ENCODE measurements around the gene LRRK2. TPM values are rescaled to one million over a fixed set of nuclear protein-coding genes. Genes with fewer than 3 reads are reported as not detected.
"Not testable (repeated sequence)": the region's sequence is repeated elsewhere in the genome, so short reads cannot be mapped to it uniquely, and the experiment has no call there.

The LRRK2 gene
- total RNA-seq, 1 donor from 2014 or later: 0.35 TPM

GRCh38 chr12:40211186-40211585 lies 13.6 kb upstream of the LRRK2 start:
- not testable (repeated sequence) for DNase-seq (ENCODE audit: extremely low read depth, low read depth, low spot score)

GRCh38 chr12:40212566-40212965 lies 12.2 kb upstream of the LRRK2 start:
- DNase-seq (ENCODE audit: extremely low read depth, low read depth, low spot score): no peak

GRCh38 chr12:40215982-40216381 lies 8.8 kb upstream of the LRRK2 start:
- no peak for DNase-seq (ENCODE audit: extremely low read depth, low read depth, low spot score)

GRCh38 chr12:40216516-40217288 lies 8.1 kb upstream of the LRRK2 start:
- DNase-seq (ENCODE audit: extremely low read depth, low read depth, low spot score): no peak

GRCh38 chr12:40219760-40220159 lies 5.0 kb upstream of the LRRK2 start:
- no peak for DNase-seq (ENCODE audit: extremely low read depth, low read depth, low spot score)

GRCh38 chr12:40222247-40222646 lies 2.5 kb upstream of the LRRK2 start:
- no peak for DNase-seq (ENCODE audit: extremely low read depth, low read depth, low spot score)

- no peak for DNase-seq (ENCODE audit: extremely low read depth, low read depth, low spot score)
These were observed 1.2 kb upstream of the LRRK2 start for GRCh38 chr12:40223646-40224045.

GRCh38 chr12:40225337-40225983 lies 663 bp downstream of the LRRK2 start:
- no peak for DNase-seq (ENCODE audit: extremely low read depth, low read depth, low spot score)

GRCh38 chr12:40225984-40226602 lies 1.3 kb downstream of the LRRK2 start:
- DNase-seq (ENCODE audit: extremely low read depth, low read depth, low spot score): no peak

- no peak for DNase-seq (ENCODE audit: extremely low read depth, low read depth, low spot score)
These were observed 1.9 kb downstream of the LRRK2 start for GRCh38 chr12:40226705-40227104.

GRCh38 chr12:40227447-40227846 lies 2.6 kb downstream of the LRRK2 start:
- DNase-seq (ENCODE audit: extremely low read depth, low read depth, low spot score): no peak

- no peak for DNase-seq (ENCODE audit: extremely low read depth, low read depth, low spot score)
These were observed 3.9 kb downstream of the LRRK2 start for GRCh38 chr12:40228727-40229126.

GRCh38 chr12:40229690-40230651 lies 5.2 kb downstream of the LRRK2 start:
- no peak for DNase-seq (ENCODE audit: extremely low read depth, low read depth, low spot score)

- DNase-seq (ENCODE audit: extremely low read depth, low read depth, low spot score): no peak
These were observed 7.8 kb downstream of the LRRK2 start for GRCh38 chr12:40232602-40233001.

GRCh38 chr12:40233741-40234367 lies 9.1 kb downstream of the LRRK2 start:
- DNase-seq (ENCODE audit: extremely low read depth, low read depth, low spot score): no peak

GRCh38 chr12:40236357-40236850 lies 11.6 kb downstream of the LRRK2 start:
- no peak for DNase-seq (ENCODE audit: extremely low read depth, low read depth, low spot score)

- DNase-seq (ENCODE audit: extremely low read depth, low read depth, low spot score): no peak
These were observed 13.6 kb downstream of the LRRK2 start for GRCh38 chr12:40238266-40238902.

- DNase-seq (ENCODE audit: extremely low read depth, low read depth, low spot score): no peak
These were observed 14.2 kb downstream of the LRRK2 start for GRCh38 chr12:40238979-40239378.

- no peak for DNase-seq (ENCODE audit: extremely low read depth, low read depth, low spot score)
These were observed 16.0 kb downstream of the LRRK2 start for GRCh38 chr12:40240779-40241178.

GRCh38 chr12:40241741-40242140 lies 16.9 kb downstream of the LRRK2 start:
- DNase-seq (ENCODE audit: extremely low read depth, low read depth, low spot score): no peak
